Stimulated activated CD8-positive, alpha-beta memory T cell treated with anti-CD3 and anti-CD28 coated beads, Interleukin-4, amount 100 ng/mL, for 1 hour (primary cell): ENCODE results near the gene PPID.
"Not testable (repeated sequence)": the region's sequence is repeated elsewhere in the genome, so short reads cannot be mapped to it uniquely, and the experiment has no call there.

ENCODE experiments used
- DNase-seq, 2 donors: peaks; one replicate each; pipeline ENCODE4 v3.0.0-alpha.2; 2020; ENCODE audit warnings: low read depth in 2 of 2, low spot score in 1 of 2

The PPID gene

DNA sequence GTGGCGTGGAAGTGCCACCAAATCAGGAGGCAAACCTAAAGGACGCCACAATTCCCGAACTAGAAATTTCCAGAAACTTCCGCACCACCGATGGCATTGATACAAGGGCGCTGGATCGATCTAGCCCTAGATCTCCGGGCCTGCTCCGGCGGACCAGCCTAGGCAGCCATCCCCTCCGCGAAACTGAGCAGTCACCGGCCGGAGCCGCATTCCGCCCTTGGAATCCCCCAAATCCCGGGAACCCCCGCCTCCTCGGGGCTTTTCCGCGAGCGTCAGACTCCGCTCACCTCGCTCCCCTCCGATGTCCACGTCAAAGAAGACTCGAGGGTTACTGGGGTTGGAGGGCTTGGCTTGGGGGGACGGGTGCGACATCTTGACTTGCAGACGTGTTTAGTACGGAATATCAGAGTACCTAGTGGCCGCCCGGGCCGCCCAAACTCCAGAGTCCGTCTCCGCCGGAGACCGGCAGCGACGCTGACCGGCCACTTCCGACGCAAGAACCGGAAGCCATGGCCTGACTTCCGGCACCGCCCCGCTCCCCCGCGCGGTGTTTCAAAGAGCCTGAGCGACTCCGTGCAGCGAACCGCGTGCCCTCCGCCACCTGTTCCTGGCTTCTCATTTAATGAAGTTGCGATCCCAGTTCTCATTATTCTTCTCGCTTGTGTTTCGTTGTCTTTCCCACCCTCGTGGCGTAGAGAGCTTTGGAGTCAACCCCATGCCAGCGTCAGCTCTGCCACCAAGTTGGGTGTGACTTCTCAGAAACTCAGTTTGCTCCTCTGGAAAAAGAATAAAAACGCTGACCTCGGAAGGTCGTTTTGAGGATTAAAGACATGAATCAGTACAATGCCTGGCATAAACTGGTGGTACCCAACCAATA is at the start of gene PPID:
PPID (minus strand) TSS at position 480 of the 877 bp plus-strand sequence; CDS start at position 372, 108 bp downstream.
- DNase-seq = peak; percentile 54 to 63

DNA sequence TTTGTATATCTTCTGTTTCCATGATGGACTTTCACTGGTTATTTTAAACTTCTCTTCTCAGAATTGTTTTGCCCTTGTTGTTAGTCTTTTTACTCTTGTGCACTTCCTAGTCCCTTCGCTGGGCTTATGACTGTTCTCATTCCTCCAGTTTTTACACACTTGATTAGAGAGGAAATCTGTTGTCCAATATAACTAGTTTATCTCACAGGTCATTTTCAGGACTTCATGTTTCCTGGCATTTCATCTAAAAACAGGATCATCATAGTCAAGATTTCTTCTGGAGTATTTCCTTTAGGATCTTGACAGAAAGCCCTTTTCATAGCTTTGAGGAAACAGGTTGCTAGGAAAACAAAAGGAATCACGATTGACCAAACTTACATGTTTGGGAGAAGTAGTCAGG is 48.6 kb upstream of the PPID start:
- DNase-seq = no peak

DNA sequence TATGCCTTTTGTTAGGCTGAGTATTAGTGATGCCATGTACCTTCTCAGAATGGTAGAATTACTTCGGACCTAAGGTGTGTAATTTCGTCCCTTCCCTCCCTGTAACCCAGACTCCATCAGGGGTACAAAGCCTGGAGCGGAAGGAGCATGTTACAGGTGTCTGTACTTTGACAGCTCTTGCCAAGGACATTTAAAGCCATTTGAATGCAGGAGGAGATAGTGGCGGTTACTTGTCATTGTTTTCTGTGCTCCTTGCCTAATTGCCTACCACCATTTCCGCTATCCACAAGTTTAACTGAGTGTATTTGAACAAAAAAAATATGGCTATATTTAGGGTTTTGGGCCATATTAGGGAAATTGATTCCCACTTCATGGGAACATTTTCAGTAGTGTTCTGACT is 47.5 kb upstream of the PPID start:
- DNase-seq = no peak

DNA sequence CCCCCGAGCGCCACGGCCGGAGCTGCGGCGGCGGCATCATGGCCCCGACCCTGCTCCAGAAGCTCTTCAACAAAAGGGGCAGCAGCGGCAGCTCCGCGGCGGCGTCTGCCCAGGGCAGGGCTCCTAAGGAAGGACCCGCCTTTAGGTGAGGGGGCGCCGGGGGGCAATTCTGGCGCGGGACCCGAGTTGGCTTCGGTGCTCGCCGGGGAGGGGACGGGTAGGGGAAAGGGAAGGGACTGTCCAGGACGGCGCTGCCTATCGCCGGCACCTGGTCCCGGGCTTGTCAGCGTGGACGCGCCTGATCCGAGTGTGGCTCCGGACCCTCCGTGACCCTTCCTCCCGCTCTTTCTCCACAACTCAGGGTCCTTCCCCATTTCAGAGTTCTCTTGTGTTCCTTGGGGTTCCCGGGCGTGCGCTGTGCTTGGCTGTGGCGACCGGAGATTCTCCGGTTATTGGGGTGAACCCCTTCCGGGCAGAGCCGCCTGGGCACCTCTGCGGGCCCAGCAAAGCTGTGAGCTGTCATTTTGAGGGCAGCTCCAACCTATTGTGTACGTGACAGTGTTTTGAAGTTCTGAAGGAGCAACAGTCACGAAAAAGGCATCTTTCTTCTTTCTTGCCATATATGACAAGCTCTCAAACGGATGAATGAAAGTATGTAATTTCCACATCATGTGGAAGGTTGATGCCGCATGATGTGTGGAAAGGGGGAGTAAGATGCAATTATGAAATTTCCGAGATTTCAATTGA is 46.2 kb upstream of the PPID start:
- peak in 1 of 2 donors; percentile 8 for DNase-seq

DNA sequence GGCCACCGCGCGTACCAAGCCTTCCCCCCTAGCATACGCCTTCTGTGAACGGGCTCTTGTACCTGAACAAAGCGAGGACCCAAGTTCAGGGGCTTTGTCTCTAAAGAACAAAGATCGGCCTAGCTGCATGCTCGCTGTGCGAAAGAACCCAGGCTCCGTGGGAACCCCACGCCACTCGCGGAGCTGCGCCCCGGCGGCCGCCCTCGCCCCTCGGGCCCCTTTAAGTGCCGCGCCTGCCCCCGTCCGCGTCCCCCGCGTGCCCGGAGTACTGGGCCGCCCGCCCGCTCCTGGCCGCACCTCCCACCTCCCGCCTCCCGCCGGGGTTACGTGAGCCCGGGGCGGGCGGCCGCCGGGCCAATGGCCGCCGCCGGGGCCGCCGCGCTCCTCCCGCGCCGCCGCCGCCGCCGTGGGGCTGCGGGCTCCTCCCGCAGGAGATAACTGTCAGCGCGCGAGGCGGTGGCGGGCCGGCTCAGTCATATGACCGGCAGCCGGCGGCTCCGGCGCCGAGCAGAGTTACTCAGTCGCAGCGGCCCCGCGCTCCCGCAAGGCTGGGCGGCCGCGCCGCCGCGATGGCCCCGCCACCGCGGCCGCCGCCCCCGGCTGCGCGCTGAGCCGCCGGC is 45.5 kb upstream of the PPID start, which contains the start of gene FNIP2:
FNIP2 (plus strand) TSS at position 472 of the 620 bp plus-strand sequence. CDS start 187 bp downstream, outside the sequence.
- DNase-seq = peak; percentile 29 to 47

DNA sequence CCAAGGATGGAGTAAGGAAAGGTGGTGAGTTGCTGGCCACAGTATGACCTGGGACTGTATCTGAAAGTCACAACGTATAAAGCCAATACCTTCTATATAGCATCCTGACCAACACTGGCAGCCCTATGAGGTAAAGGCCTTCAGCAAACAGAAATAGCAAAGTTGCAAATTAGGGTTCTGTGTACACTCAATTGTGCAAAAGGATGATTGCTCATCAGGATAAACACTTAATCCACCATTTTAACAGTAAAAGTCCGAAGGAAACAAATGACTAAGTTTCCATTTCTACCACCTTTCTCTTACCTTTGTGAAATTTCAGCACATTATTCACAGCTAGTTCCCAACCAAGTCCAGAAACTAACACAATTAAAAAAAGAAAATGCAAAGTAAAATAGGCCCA is 44.3 kb upstream of the PPID start:
- no peak for DNase-seq

DNA sequence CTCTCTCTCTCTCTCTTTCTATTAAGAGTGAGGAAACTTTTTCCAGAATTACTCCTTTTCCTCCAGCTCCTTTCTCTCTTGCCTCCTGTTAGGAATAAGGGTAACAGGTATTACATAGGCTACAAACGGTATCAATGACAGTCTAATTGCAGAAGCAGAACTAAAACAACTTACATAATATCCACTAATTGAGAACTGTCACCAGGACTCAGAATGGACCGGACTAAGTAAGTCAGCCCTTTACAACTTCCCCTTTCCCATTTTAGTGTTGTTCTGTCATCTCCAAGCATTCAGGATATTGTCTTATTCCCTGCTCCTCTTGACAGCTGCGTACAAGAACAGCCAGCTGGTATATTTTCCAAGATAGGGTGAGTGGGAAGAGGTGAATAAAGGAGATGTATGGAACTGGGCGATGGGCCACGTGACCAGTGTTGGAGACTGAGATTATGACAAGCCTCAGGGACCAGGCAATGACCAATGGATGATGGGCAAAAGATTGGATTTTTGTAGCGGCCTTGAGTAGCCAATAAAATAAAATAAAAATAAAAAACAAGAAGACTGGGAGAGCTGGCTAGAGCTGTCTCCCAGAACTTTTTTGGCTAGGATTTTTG is 43.3 kb upstream of the PPID start:
- no peak for DNase-seq

DNA sequence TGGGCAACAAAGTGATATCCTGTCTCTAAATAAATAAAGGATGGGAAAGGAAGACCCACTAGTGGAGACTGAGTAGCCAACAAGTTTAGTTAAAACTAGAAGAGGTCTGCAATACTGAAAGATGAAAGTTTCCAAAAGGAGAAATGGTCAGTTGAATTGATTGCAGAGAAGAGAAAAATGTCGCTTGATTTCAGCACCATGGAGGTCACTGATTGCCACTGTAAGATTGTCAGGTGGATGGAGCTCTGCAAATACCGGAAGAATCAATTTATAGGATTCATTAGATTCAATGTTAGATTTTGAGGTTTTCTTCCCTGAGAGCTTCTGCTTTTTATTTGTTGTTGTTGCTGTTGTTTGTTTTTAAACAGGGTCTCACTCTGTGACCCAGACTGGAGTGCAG is 40.3 kb upstream of the PPID start:
- no peak for DNase-seq

DNA sequence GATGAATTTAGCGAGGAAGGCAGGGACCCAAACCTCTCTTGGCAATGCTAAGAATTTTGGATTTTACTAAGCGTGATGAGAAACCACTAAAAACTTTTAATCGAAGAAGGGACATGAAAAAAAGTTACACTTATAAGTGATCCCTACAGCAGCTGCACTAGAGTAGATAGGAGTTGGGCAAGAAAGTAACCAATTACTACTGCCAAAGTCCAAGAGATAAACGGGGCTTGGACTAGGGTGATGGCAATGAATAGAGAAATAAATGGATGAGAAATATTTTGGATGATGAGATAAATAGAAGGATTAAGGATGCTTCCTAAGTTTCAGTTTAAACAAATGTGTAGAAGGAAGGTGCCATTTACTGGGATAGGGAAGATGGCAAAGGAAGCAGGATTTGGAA is 39.4 kb upstream of the PPID start:
- DNase-seq = no peak

DNA sequence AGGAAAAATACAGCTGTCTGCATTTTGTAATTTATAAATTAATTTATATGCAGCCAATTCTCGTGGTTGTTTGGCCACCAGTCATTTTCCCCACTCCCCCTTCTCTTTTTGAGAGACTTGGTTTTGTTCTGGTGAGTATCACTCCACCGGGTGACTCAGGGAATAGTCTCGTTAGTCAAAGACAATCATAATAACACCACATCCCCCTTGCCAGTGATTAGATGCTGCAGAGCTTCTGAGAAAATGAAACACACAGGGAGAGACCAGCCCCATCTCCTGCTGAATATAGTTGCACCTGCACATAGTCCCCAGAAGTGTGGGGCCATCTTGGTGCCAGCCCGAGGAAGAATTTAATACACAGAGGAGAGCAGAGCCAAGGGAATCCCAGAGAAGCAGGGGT is 37.7 kb upstream of the PPID start:
- DNase-seq = no peak

DNA sequence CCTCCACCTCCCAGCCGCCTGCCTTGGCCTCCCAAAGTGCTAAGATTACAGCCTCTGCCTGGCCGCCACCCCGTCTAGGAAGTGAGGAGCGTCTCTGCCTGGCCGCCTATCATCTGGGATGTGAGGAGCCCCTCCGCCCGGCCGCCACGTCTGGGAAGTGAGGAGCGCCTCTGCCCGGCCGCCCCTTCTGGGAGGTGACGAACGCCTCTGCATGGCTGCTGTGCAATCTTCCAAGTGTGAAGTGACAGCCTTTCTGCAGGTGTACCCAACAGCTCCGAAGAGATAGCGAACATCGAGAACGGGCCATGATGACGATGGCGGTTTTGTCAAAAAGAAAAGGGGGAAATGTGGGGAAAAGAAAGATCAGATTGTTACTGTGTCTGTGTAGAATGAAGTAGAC is 36.3 kb upstream of the PPID start:
- not testable (repeated sequence) for DNase-seq

DNA sequence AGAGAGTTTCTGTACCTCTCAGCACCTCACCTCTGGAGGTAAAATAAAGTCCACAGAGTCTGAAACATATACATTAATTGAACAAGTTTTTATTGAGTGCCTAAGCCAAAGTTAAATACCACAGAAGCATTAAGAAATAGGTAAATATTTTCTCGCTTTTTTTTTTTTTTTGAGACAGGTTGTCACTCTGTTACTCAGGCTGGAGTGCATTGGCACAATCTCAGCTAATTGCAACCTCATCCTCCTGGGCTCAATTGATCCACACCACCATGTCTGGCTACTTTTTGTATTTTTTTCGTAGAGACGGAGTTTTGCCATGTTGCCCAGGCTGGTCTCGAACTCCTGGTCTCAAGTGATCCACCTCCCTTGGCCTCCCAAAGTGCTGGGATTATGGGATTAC is 35.5 kb upstream of the PPID start:
- DNase-seq = no peak

DNA sequence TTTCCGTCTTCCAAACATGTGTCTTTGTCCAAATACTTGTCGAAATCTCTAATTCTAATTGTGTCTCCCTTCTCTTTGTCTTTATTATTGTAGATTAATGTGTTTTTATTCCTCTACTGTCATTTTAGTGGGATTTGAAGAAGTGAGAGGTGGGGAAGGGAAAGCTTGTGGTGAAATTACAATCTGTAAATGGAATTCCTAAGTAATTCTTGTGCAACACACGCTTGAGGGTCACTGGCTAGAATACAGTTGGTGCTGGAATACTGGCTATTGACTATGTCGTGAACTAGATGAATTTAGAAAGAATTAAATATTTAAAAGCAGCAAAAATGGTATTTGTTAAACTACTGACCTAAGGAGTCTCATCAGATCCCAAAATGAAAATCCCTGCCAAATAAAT is 34.9 kb upstream of the PPID start:
- no peak for DNase-seq

DNA sequence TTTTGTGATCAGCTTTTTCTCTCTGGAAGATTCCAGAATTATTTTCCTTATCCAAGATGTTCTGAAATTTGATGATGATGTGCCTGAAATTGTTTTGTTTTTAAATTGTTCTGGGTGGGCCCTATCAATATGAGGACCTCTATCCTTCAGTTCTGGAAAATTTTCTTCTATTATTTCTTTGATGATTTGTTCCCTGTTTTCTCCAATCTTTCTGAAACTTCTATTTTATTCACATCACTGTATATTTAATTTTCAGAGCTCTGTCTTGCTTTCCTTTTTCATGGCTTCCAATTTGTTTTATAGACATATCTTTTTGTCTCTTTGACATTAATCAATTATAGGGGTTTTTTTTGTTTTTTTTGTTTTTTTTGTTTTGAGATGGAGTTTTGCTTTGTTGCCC is 33.4 kb upstream of the PPID start:
- DNase-seq = no peak

DNA sequence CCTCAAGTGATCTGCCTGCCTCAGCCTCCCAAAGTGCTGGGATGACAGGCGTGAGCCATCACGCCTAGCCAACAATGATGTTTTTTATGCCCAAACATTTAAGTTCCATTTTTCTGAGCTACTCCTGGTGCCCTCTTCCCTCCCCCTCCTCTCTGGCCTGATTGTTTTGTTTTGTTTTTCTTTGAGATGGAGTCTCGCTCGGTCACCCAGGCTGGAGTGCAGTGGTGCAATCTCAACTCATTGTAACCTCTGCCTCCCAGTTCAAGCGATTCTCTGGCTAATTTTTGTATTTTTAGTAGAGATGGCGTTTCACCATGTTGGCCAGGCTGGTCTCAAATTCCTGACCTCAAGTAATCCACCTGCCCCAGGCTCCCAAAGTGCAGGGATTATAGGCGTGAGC is 32.6 kb upstream of the PPID start:
- not testable (repeated sequence) for DNase-seq

DNA sequence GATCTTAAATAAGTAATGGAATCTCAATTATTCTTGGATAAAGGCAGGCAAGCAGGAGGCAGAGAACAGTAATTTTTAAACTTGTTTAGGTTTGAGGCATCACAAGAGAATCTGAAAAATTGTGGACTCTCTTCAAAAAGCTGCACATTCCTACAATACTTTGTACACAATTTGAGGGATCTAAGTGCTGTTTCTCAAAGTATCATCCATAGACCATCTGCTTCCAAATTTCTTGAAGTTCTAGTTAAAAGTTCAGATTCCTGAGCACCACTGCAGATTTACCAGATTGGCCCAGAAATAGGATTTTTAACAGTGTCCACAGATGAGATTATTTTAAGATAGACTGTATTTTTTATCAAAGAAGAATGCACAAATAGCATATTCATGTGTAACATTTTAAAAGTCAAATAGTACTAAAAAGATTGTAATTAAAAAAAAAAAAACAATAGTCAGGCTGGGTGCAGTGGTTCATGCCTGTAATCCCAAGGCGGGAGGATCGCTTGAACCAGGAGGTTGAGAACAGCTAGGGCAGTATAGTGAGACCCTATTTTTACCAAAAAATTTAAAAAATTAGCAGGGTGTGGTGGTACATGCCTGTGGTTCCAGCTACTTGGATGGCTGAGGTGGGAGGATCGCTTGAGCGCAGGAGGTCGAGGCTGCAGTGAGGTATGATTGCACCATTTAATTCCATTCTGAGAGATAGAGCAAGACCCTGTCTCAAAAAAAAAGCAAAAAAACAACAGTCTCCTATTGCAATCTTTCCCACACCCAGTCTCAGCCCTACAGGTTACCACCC is 31.4 kb upstream of the PPID start:
- DNase-seq = no peak

DNA sequence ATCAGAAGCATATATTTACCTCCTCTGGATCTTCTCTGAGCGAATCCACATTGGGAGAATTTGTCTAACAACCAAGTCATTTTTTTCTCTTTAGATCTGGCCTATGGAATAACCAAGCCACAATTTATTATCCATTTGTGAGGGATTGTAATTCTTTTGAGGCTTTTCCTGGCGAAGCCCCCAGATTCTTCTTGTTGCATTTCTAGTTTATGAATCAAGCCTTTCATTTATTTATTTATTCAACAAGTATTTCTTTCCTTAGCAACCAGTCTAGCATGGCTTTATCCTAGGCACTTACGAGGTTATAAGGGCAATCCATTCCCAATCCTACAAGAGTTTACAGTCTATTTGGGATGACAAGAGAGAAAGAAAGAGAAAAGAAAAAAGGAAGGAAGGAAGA is 27.2 kb upstream of the PPID start:
- no peak for DNase-seq

DNA sequence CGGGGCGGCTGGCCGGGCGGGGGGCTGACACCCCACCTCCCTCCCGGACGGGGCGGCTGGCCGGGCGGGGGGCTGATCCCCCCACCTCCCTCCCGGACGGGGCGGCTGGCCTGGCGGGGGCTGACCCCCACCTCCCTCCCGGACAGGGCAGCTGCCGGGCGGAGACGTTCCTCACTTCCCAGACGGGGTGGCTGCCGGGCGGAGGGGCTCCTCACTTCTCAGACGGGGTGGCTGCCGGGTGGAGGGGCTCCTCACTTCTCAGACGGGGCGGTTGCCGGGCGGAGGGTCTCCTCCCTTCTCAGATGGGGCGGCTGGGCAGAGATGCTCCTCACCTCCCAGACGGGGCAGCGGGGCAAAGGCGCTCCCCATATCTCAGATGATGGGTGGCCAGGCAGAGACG is 23.3 kb upstream of the PPID start:
- not testable (repeated sequence) for DNase-seq

DNA sequence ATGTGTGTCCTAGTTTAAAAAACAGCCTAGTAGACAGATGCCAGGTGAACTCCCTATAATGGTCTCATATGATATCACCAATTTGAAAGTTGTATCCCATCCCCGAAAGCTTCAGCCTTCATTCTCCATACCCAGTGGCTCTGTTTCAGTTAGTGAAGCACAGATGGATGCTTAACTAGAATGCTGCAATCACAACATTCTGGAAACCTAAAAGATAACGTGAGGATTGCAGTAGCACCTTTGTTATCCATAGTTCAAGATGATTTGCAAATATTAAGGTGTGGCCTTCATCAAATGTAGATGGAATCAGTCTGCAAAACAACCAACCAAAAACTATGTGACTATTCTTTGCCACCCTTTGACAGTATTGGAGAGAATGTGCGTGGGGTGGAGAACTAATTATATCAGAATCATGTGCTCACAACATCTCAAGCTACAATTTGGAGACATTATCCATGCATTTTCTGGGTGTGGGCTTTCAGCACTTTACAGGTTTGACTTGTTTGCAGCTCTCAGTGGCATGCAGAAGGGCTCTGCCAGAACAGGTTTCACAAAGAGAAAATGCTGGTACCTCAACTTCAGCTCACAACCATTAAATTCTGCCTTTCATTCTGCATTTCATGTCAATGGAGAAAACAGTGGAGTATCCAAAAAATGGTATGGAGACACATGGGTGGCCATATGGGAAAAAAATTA is 18.3 kb upstream of the PPID start:
- no peak for DNase-seq

DNA sequence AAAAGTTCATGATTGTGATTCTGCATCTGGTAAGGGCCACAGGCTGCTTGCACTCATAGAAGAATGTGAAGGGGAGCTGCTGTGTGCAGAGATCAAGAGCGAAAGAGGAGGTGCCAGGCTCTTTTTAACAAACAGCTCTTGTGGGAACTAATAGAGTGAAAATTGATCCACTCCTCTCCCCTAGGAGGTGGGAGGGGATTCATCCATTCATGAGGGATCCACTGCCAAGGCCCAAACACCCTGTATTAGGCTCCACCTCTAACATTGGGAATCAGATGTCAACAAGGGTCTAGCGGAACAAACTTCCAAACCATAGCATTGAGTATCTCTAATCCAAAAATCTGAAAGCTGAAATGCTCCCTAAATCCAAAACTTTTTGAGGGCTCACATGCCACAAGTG is 16.4 kb upstream of the PPID start:
- no peak for DNase-seq
